Parathyroid adenoma (tissue), 2 donors: ENCODE data around the gene RSPRY1.

Experiments used
- H2AFZ ChIP-seq: fragments of 300-600 bp; sonication (generic); one replicate; pipeline ENCODE4 v1.7.0; 2017; ENCODE audit warnings: antibody characterized with exemption, mild to moderate bottlenecking
- H3K27ac ChIP-seq: fragments of 300-600 bp; sonication (generic); one replicate; pipeline ENCODE4 v1.7.0; 2017
- H3K27me3 ChIP-seq: fragments of 300-600 bp; sonication (generic); one replicate; pipeline ENCODE4 v1.7.0; 2017; ENCODE audit warnings: low read length; ENCODE audit not compliant: control insufficient read depth, insufficient read depth
- H3K36me3 ChIP-seq: fragments of 300-600 bp; sonication (generic); one replicate; pipeline ENCODE4 v1.7.0; 2017; ENCODE audit warnings: low read length; ENCODE audit not compliant: control insufficient read depth, insufficient read depth
- H3K4me1 ChIP-seq: fragments of 300-600 bp; sonication (generic); one replicate; pipeline ENCODE4 v1.7.0; 2017; ENCODE audit warnings: control low read depth
- H3K4me2 ChIP-seq: fragments of 300-600 bp; sonication (generic); one replicate; pipeline ENCODE4 v1.7.0; 2017; ENCODE audit warnings: low read length
- H3K4me3 ChIP-seq: fragments of 300-600 bp; sonication (generic); one replicate; pipeline ENCODE4 v1.7.0; 2017; ENCODE audit warnings: low read depth, low read length
- H3K79me2 ChIP-seq: fragments of 300-600 bp; sonication (generic); one replicate; pipeline ENCODE4 v1.7.0; 2017; ENCODE audit warnings: control low read depth
- H3K9ac ChIP-seq: fragments of 300-600 bp; sonication (generic); one replicate; pipeline ENCODE4 v1.7.0; 2017; ENCODE audit warnings: mild to moderate bottlenecking
- H3K9me3 ChIP-seq: fragments of 300-600 bp; sonication (generic); one replicate; pipeline ENCODE4 v1.7.0; 2017; ENCODE audit warnings: low read length; ENCODE audit not compliant: control insufficient read depth
- CTCF ChIP-seq: fragments of 300-600 bp; sonication (generic); IDR thresholded peaks from one replicate; pipeline ENCODE4 v1.7.0; 2017; ENCODE audit warnings: antibody characterized with exemption, mild to moderate bottlenecking
- donor health status: primary hyperparathyroidism.

Gene RSPRY1

DNA sequence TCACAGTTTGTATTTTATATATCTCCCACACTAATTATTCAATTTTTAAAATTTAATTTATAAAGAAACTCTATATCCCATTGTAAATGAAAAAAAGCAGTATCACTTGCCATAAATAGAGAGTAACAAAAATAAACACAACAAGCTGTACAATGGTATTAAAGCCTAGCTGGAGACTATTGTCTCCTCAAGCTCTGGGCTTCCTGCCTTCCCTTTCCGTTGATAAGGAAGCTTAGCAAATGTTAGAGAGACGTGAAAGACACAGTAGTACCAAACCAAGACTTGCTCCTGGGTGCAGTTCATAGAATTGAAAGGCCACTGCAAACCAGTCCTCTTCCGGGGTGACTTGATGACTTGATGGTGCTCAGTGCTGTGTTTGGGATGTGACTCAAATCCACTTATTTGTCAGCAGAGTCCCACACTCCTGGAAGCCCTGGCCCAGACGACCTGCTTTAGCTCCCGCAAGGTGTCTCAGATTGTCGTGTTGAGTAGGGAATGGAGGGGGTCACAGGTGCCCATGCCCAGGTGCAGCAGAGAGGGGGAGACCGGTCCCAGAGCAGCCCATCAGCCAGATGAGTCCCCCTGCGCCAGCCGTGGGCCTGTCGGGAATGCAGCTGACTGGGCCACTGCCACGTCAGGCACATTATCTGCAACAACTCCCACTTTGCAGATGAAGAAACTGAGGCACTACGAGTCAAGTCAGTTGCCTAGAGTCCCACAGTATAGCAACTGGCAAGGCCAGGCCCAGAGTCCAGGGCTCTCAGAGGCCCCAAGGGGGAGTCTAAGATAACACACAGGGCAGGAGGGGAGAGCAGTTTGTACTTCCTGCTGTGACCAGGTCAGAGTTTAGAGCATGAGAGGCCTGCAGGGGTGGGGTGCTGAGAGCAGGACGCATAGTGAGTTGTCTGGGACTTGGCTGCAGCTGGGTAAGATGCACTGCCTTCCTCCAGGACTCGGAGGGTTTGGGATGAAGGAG lies 40.8 kb upstream of the RSPRY1 start:
- no peak overlapping the region for H3K9ac ChIP-seq
- no peak overlapping the region for H3K4me3 ChIP-seq
- TF ChIP-seq CTCF: no peak
- H3K36me3 ChIP-seq: no peaks in the 10 kb centered on the region
- no peak overlapping the region for H3K4me2 ChIP-seq
- H3K27me3 ChIP-seq: no peaks in the 10 kb centered on the region
- no peak overlapping the region for H3K27ac ChIP-seq
- H2AFZ ChIP-seq: no peak overlapping the region
- no peaks in the 10 kb centered on the region for H3K9me3 ChIP-seq
- H3K4me1 ChIP-seq: no peaks in the 10 kb centered on the region
- no peaks in the 10 kb centered on the region for H3K79me2 ChIP-seq

DNA sequence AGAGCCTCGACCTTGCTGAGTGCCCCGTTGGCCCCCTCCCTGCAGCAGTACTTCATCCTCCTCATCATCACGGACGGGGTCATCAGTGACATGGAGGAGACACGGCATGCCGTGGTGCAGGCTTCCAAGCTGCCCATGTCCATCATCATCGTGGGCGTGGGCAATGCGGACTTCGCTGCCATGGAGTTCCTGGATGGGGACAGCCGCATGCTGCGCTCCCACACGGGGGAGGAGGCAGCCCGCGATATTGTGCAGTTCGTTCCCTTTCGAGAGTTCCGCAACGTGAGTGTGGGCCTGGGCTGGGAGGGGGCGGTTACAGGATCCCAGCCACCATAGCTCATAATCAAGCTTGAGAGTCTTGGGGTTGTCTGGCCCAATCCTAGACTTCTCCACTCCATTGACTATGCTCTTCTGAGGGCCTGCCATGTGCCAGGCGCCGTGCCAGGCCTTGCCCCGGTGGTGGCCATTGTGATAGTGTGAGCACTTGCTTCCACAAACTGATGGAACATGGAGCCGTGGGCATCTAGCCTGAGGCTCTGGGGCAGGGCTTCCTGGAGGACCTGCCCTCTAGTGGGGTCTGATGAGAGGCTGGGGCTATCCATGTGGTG lies 40.0 kb upstream of the RSPRY1 start:
- Histone ChIP-seq H3K9me3 (no peaks in the 10 kb centered on the region), H3K27me3 (no peaks in the 10 kb centered on the region), H3K4me3 (no peak overlapping the region), H3K36me3 (no peaks in the 10 kb centered on the region), H3K27ac (no peak overlapping the region), H3K4me2 (no peak overlapping the region), H2AFZ (no peak overlapping the region), H3K79me2 (no peaks in the 10 kb centered on the region), H3K9ac (no peak overlapping the region), H3K4me1 (no peaks in the 10 kb centered on the region)
- no peak for TF ChIP-seq CTCF

GRCh38 chr16:57146735-57147134 lies 39.4 kb upstream of the RSPRY1 start:
- H3K27ac ChIP-seq: no peak overlapping the region
- TF ChIP-seq CTCF: no peak
- H3K4me1 ChIP-seq: no peaks in the 10 kb centered on the region
- H3K4me2 ChIP-seq: no peak overlapping the region
- H2AFZ ChIP-seq: no peak overlapping the region
- no peaks in the 10 kb centered on the region for H3K79me2 ChIP-seq
- H3K36me3 ChIP-seq: no peaks in the 10 kb centered on the region
- H3K4me3 ChIP-seq: no peak overlapping the region
- H3K27me3 ChIP-seq: no peaks in the 10 kb centered on the region
- no peak overlapping the region for H3K9ac ChIP-seq
- H3K9me3 ChIP-seq: no peaks in the 10 kb centered on the region

GRCh38 chr16:57147381-57148221 lies 38.5 kb upstream of the RSPRY1 start:
- Histone ChIP-seq H3K4me3 (no peak overlapping the region), H3K36me3 (no peaks in the 10 kb centered on the region), H3K27me3 (no peaks in the 10 kb centered on the region), H3K9me3 (no peaks in the 10 kb centered on the region), H3K4me2 (no peak overlapping the region), H3K9ac (no peak overlapping the region), H2AFZ (no peak overlapping the region), H3K79me2 (no peaks in the 10 kb centered on the region), H3K4me1 (no peaks in the 10 kb centered on the region), H3K27ac (peak overlapping the region; percentile 6)
- no peak for TF ChIP-seq CTCF
